OCI-LY7 (cell line): Measurements from ENCODE around the gene FOXL1. TPM values are rescaled to one million over a fixed set of nuclear protein-coding genes. Genes with fewer than 3 reads are reported as not detected.

Experiments used
- BruUV-seq: library from RNA; stranded (reverse); fragments of 400-500 nt; replicated peaks from 2 replicates; lab custom pipeline; 2021; lab: Mats Ljungman, UMichigan
- CTCF ChIA-PET: fragments of 300-600 bp; sonication (Branson Sonifier 250); formaldehyde crosslinking; loops from one replicate; lab custom pipeline; 2022; ENCODE audit warnings: antibody characterized with exemption; ENCODE audit not compliant: unreplicated experiment; lab: Charles Lee
- POLR2A ChIA-PET: fragments of 300-600 bp; sonication (Branson Sonifier 250); formaldehyde crosslinking; loops from one replicate; lab custom pipeline; 2022; ENCODE audit warnings: antibody characterized with exemption; lab: Charles Lee
- DNase-seq: peaks from one replicate; pipeline ENCODE4 v3.0.0-alpha.2; 2015; ENCODE audit warnings: low spot score
- H2AFZ ChIP-seq: fragments of 200-600 bp; sonication (generic), shearing (Covaris generic); 2 replicates; pipeline ENCODE4 v1.6.1; 2014; ENCODE audit warnings: mild to moderate bottlenecking, antibody characterized with exemption, low read length, moderate library complexity
- H3K27ac ChIP-seq: fragments of 200-600 bp; sonication (generic); 2 replicates; pipeline ENCODE4 v1.5.1; 2014; ENCODE audit warnings: mixed run types, low read depth, mild to moderate bottlenecking, moderate library complexity, low read length, inconsistent platforms; ENCODE audit not compliant: poor library complexity, severe bottlenecking
- H3K36me3 ChIP-seq: fragments of 200-600 bp; sonication (generic); 2 replicates; pipeline ENCODE4 v1.6.1; 2014; ENCODE audit warnings: mild to moderate bottlenecking, antibody characterized with exemption, low read length, moderate library complexity, mixed read lengths; ENCODE audit not compliant: insufficient read depth
- H3K4me1 ChIP-seq: fragments of 200-600 bp; sonication (generic); 2 replicates; pipeline ENCODE4 v1.5.1; 2014; ENCODE audit warnings: mild to moderate bottlenecking, low read length; ENCODE audit not compliant: insufficient read depth, poor library complexity, severe bottlenecking
- H3K4me2 ChIP-seq: fragments of 200-600 bp; sonication (generic); 2 replicates; pipeline ENCODE4 v1.6.1; 2014; ENCODE audit warnings: mild to moderate bottlenecking, low read length
- H3K4me3 ChIP-seq: fragments of 200-600 bp; sonication (generic); 2 replicates; pipeline ENCODE4 v1.5.1; 2014; ENCODE audit warnings: mild to moderate bottlenecking, low read depth, low read length; ENCODE audit not compliant: poor library complexity, severe bottlenecking
- H3K79me2 ChIP-seq: fragments of 200-600 bp; sonication (generic); 2 replicates; pipeline ENCODE4 v1.6.1; 2016; ENCODE audit warnings: low read depth, mild to moderate bottlenecking, low read length, moderate library complexity, mixed read lengths; ENCODE audit not compliant: insufficient read depth
- H3K9me2 ChIP-seq: fragments of 200-600 bp; sonication (generic); 2 replicates; pipeline ENCODE4 v1.6.1; 2016; ENCODE audit warnings: mild to moderate bottlenecking, low read length, mixed read lengths; ENCODE audit not compliant: insufficient read depth
- H3K9me3 ChIP-seq: fragments of 200-600 bp; sonication (generic); 2 replicates; pipeline ENCODE4 v1.6.1; 2014; ENCODE audit warnings: mild to moderate bottlenecking, mixed run types, low read length, mixed read lengths
- H4K20me1 ChIP-seq: fragments of 200-600 bp; sonication (generic); 2 replicates; pipeline ENCODE4 v1.6.1; 2014; ENCODE audit warnings: mild to moderate bottlenecking, antibody characterized with exemption, low read length, moderate library complexity, mixed read lengths; ENCODE audit not compliant: insufficient read depth
- EZH2phosphoT487 ChIP-seq: fragments of 200-600 bp; sonication (generic); IDR thresholded peaks from 2 replicates; pipeline ENCODE4 v1.6.1; 2018; ENCODE audit warnings: low read depth, borderline replicate concordance, mild to moderate bottlenecking, mixed run types, antibody characterized with exemption, low read length, moderate library complexity, mixed read lengths
- intact Hi-C: fragments of 100-400 bp; cut with micrococcal nuclease; formaldehyde crosslinking; loops from one replicate; pipeline ENCODE4 v1.10.0; 2022; ENCODE audit not compliant: unreplicated experiment
- total RNA-seq, 2 experiments: library from RNA; depleted of rRNA in 1 of 2; stranded (reverse); fragments of >200 nt in 1 of 2; shearing (Covaris generic) in 1 of 2; gene quantifications; 2 replicates each; pipeline ENCODE4 v1.2.3, GENCODE V29; 2014 to 2022
- TF ChIP-seq, protein P1 (sequence below): fragments of 200-600 bp; sonication (generic); conservative IDR thresholded peaks from 2 replicates; pipeline ENCODE4 v1.5.1; 2014; ENCODE audit warnings: mild to moderate bottlenecking, antibody characterized with exemption, low read length, moderate library complexity, mixed read lengths

FOXL1 gene
- total RNA-seq, 2 experiments from 2014 or later, result 1.7 to 1.8 TPM

DNA sequence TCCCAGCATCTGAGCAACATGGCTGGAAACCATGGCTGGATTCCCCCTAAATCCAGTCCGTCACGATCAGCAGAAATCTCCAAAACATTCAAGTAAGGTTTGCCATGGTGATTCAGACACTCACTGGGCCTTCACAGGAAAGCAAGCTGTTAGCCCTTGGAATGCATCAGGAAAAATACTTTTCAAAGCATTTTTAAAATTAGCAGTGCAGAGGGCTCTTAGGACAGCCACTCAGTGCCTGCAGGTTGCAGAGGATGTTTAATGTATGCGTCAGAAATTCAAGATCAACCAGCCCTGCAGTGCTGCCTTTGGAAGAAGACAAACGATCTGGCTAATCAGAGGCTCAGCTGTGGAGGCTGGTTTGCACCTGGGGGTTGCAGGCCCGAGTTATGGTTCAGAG lies 50.3 kb downstream of the FOXL1 start:
- ChIA-PET POLR2A (no interaction called here), CTCF (no interaction called here)
- no peak for TF ChIP-seq EZH2phosphoT487
- TF ChIP-seq, protein P1, sequence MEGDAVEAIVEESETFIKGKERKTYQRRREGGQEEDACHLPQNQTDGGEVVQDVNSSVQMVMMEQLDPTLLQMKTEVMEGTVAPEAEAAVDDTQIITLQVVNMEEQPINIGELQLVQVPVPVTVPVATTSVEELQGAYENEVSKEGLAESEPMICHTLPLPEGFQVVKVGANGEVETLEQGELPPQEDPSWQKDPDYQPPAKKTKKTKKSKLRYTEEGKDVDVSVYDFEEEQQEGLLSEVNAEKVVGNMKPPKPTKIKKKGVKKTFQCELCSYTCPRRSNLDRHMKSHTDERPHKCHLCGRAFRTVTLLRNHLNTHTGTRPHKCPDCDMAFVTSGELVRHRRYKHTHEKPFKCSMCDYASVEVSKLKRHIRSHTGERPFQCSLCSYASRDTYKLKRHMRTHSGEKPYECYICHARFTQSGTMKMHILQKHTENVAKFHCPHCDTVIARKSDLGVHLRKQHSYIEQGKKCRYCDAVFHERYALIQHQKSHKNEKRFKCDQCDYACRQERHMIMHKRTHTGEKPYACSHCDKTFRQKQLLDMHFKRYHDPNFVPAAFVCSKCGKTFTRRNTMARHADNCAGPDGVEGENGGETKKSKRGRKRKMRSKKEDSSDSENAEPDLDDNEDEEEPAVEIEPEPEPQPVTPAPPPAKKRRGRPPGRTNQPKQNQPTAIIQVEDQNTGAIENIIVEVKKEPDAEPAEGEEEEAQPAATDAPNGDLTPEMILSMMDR, result no peak
- Histone ChIP-seq H3K4me2 (no peak overlapping the region), H3K36me3 (no peaks in the 10 kb centered on the region), H2AFZ (no peak overlapping the region), H3K27ac (no peak overlapping the region), H4K20me1 (no peaks in the 10 kb centered on the region), H3K79me2 (no peaks in the 10 kb centered on the region), H3K4me3 (no peak overlapping the region), H3K9me3 (no peaks in the 10 kb centered on the region), H3K4me1 (no peaks in the 10 kb centered on the region), H3K9me2 (no peaks in the 10 kb centered on the region)
- intact Hi-C loops, result no loop called here
- BruUV-seq, result no TSS peak
- no peak for DNase-seq

DNA sequence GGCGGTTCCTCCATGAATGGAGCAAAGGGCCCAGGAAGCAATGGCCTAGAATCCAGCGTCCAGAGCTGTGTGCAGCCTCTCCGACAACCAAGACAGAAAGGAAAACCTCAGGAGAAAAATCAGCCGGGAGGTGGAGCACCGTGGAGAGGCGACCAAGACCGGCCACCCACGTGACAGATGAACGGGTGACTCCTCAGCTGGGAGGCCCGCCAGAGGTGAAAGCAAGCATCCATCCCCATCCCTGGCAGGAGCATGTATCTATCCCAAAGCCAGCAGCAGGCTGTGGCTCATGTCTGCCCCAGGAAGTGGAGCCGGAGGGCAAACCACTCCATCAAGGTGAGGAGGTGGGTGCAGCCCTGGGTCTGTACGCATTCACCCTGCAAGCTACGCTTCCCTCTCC lies 52.1 kb downstream of the FOXL1 start:
- Histone ChIP-seq H2AFZ (no peak overlapping the region), H3K4me3 (no peak overlapping the region), H3K9me2 (no peaks in the 10 kb centered on the region), H3K79me2 (no peaks in the 10 kb centered on the region), H3K4me2 (no peak overlapping the region), H3K36me3 (no peaks in the 10 kb centered on the region), H4K20me1 (no peaks in the 10 kb centered on the region), H3K9me3 (no peaks in the 10 kb centered on the region), H3K4me1 (no peaks in the 10 kb centered on the region), H3K27ac (no peak overlapping the region)
- TF ChIP-seq, protein P1, result no peak
- TF ChIP-seq EZH2phosphoT487, result no peak
- DNase-seq, result no peak
- POLR2A ChIA-PET, result no interaction called here
- CTCF ChIA-PET, result no interaction called here
- intact Hi-C loops, result no loop called here
- no TSS peak for BruUV-seq

DNA sequence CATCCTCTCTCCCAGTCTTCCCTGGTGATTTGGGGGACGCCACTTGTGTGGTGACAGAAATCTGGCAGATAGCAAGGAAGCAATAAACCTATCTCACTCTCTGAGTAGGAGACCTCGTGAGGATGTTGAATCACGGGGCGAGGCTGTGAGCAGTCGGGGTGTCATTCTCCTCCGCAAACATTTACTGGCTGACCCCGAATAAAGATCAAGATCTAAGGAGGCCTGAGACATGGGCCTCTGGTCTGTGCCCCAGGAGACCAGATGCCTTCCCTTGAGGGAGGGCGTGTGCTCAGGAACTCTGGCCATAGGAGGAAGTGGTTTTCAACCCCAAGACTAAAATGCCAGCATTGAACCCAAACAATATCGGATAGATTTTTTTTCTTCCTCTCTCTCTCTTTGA lies 53.1 kb downstream of the FOXL1 start:
- H3K79me2 ChIP-seq, result no peaks in the 10 kb centered on the region
- H2AFZ ChIP-seq, result no peak overlapping the region
- no peak overlapping the region for H3K4me3 ChIP-seq
- BruUV-seq, result no TSS peak
- H3K36me3 ChIP-seq, result no peaks in the 10 kb centered on the region
- H3K9me2 ChIP-seq, result no peaks in the 10 kb centered on the region
- H3K9me3 ChIP-seq, result no peaks in the 10 kb centered on the region
- no peak overlapping the region for H3K27ac ChIP-seq
- H3K4me1 ChIP-seq, result no peaks in the 10 kb centered on the region
- H4K20me1 ChIP-seq, result no peaks in the 10 kb centered on the region
- intact Hi-C loops, result no loop called here
- ChIA-PET CTCF (no interaction called here), POLR2A (no interaction called here)
- no peak for DNase-seq
- H3K4me2 ChIP-seq, result no peak overlapping the region
- TF ChIP-seq EZH2phosphoT487, result no peak
- TF ChIP-seq, protein P1, result no peak

Other genes starting within 250 kb of the FOXL1 start
- not detected in 2 replicates for gene FOXF1, start 68.0 kb upstream of the FOXL1 start, total RNA-seq (2014; rRNA removed; shearing (Covaris generic))
- not detected in 2 replicates for gene FOXF1, start 68.0 kb upstream of the FOXL1 start, total RNA-seq (2022)
- 12.2 and 15.0 TPM in 2 replicates for gene MTHFSD, start 23.3 kb upstream of the FOXL1 start, total RNA-seq (2014; rRNA removed; shearing (Covaris generic))
- gene MTHFSD, start 23.3 kb upstream of the FOXL1 start, total RNA-seq (2022), result 26.0 and 33.5 TPM in 2 replicates
- not detected in 2 replicates for gene FOXC2, start 11.7 kb upstream of the FOXL1 start, total RNA-seq (2014; rRNA removed; shearing (Covaris generic))
- gene FOXC2, start 11.7 kb upstream of the FOXL1 start, total RNA-seq (2022), result 0.15 TPM in 1 of 2 replicates, not detected in the other